GM21529 (cell line): Measurements from ENCODE around the gene ZFP64.
"Not testable (repeated sequence)": the region's sequence is repeated elsewhere in the genome, so short reads cannot be mapped to it uniquely, and the experiment has no call there.

Experiments
- ATAC-seq: cut with Tn5 transposase; IDR thresholded peaks from one replicate; pipeline ENCODE4 v1.9.1; 2021; ENCODE audit not compliant: unreplicated experiment

ZFP64 gene

GRCh38 chr20:52191132-52191915, at the start of gene ZFP64:
ZFP64 (minus strand) TSS chr20:52191779; CDS start chr20:52191636, 143 bp downstream.
- ATAC-seq = peak; percentile 71

GRCh38 chr20:52240802-52241201, 49.2 kb upstream of the ZFP64 start:
- ATAC-seq = no peak

GRCh38 chr20:52239102-52239501, 47.5 kb upstream of the ZFP64 start:
- ATAC-seq = no peak

- no peak for ATAC-seq
Observed at GRCh38 chr20:52236292-52236691, 44.7 kb upstream of the ZFP64 start.

- no peak for ATAC-seq
Observed at GRCh38 chr20:52235129-52235528, 43.5 kb upstream of the ZFP64 start.

GRCh38 chr20:52234302-52235045, 42.9 kb upstream of the ZFP64 start:
- ATAC-seq = no peak

- no peak for ATAC-seq
Observed at GRCh38 chr20:52231230-52231746, 39.7 kb upstream of the ZFP64 start.

- ATAC-seq = no peak
Observed at GRCh38 chr20:52230409-52230808, 38.8 kb upstream of the ZFP64 start.

GRCh38 chr20:52229346-52229745, 37.8 kb upstream of the ZFP64 start:
- ATAC-seq = not testable (repeated sequence)

- ATAC-seq = no peak
Observed at GRCh38 chr20:52226370-52226769, 34.8 kb upstream of the ZFP64 start.

GRCh38 chr20:52224920-52225319, 33.3 kb upstream of the ZFP64 start:
- no peak for ATAC-seq

- not testable (repeated sequence) for ATAC-seq
Observed at GRCh38 chr20:52221362-52221761, 29.8 kb upstream of the ZFP64 start.

- not testable (repeated sequence) for ATAC-seq
Observed at GRCh38 chr20:52220891-52221290, 29.3 kb upstream of the ZFP64 start.

GRCh38 chr20:52219441-52219840, 27.9 kb upstream of the ZFP64 start:
- no peak for ATAC-seq

GRCh38 chr20:52217689-52218395, 26.3 kb upstream of the ZFP64 start:
- no peak for ATAC-seq

- no peak for ATAC-seq
Observed at GRCh38 chr20:52213995-52214394, 22.4 kb upstream of the ZFP64 start.

GRCh38 chr20:52212943-52213342, 21.4 kb upstream of the ZFP64 start:
- ATAC-seq = no peak

- ATAC-seq = no peak
Observed at GRCh38 chr20:52210037-52210990, 18.7 kb upstream of the ZFP64 start.

GRCh38 chr20:52209154-52209571, 17.6 kb upstream of the ZFP64 start:
- ATAC-seq = no peak
